Measurements from ENCODE around the gene SNX7. TPM values are rescaled to one million over a fixed set of nuclear protein-coding genes. Genes with fewer than 3 reads are reported as not detected.

SNX7 gene
- total RNA-seq, 6 experiments from 2014 or later: 8.5 to 11.9 (median 9.9) TPM

DNA sequence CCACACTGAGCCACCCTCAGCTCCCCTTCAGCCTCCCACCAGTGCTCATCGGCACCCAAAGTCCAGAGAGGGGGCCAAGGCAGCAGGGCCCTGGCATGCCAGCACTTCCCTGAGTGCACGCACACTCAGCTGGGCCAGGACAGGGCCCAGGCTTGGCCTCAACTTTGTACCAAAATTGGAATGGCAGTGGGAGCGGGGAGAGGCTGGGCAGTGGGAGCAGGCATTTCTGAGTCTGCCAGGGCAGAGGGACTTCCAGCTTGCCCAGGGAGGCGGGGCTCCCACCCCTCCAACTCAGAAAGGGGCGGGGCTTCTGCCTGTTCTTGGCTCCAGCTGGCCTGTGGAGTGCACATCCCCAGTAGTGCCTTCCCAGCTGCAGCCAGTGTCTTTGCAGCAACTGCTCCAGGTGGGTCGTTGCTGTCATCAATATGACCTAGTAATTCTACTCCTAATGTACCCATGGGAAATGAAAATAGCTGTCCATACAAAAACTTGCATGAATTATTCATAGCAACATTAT is 10.3 kb upstream of the SNX7 start:
- H3K27me3 ChIP-seq: no peaks in the 10 kb centered on the region
- no peak for ATAC-seq
- no peak overlapping the region for H3K27ac ChIP-seq
- 63% methylated on average over 1 of the region's 6 CpGs for WGBS (ENCODE audit: insufficient coverage, low coverage, low lambda C conversion rate, missing lambda C conversion rate)
- no peaks in the 10 kb centered on the region for H3K36me3 ChIP-seq
- no peaks in the 10 kb centered on the region for H3K4me1 ChIP-seq
- H3K9me3 ChIP-seq: no peaks in the 10 kb centered on the region
- no peak overlapping the region for H3K4me3 ChIP-seq
- intact Hi-C loops (cut with DNase I): no loop called here
- TF ChIP-seq, protein P1, sequence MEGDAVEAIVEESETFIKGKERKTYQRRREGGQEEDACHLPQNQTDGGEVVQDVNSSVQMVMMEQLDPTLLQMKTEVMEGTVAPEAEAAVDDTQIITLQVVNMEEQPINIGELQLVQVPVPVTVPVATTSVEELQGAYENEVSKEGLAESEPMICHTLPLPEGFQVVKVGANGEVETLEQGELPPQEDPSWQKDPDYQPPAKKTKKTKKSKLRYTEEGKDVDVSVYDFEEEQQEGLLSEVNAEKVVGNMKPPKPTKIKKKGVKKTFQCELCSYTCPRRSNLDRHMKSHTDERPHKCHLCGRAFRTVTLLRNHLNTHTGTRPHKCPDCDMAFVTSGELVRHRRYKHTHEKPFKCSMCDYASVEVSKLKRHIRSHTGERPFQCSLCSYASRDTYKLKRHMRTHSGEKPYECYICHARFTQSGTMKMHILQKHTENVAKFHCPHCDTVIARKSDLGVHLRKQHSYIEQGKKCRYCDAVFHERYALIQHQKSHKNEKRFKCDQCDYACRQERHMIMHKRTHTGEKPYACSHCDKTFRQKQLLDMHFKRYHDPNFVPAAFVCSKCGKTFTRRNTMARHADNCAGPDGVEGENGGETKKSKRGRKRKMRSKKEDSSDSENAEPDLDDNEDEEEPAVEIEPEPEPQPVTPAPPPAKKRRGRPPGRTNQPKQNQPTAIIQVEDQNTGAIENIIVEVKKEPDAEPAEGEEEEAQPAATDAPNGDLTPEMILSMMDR (IDR thresholded peaks at IDR 0.05): no peak
- TF ChIP-seq POLR2A (IDR thresholded peaks at IDR 0.05): no peak
- DNase-seq: no peak

DNA sequence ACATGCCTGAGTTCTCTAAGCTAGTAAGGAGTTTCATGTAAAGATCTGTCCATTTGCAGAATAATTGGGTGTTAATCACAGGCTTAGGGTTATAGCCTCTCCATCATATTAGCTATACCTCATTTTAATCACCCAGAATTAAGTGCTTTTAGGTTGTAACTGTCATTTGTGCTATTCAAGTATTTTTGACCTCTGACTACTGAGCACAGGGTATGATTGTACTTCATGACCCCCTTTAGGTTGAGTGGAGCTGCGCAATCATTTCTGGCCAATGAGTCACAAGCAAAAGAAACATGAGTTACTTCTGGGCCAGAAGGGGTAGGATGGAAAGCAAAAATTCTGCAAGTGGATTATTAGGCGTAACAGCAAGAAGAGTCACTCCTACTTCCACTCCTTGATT is 8.4 kb upstream of the SNX7 start:
- H3K4me1 ChIP-seq: no peaks in the 10 kb centered on the region
- TF ChIP-seq, protein P1 (IDR thresholded peaks at IDR 0.05): no peak
- no peak for TF ChIP-seq POLR2A (IDR thresholded peaks at IDR 0.05)
- DNase-seq (no peak), ATAC-seq (no peak)
- no peak overlapping the region for H3K4me3 ChIP-seq
- WGBS (ENCODE audit: insufficient coverage, low coverage, low lambda C conversion rate, missing lambda C conversion rate): 90% methylated on average over 2 of the region's 2 CpGs
- no peaks in the 10 kb centered on the region for H3K36me3 ChIP-seq
- H3K27me3 ChIP-seq: no peaks in the 10 kb centered on the region
- intact Hi-C loops (cut with DNase I): no loop called here
- H3K9me3 ChIP-seq: no peaks in the 10 kb centered on the region
- H3K27ac ChIP-seq: no peak overlapping the region

DNA sequence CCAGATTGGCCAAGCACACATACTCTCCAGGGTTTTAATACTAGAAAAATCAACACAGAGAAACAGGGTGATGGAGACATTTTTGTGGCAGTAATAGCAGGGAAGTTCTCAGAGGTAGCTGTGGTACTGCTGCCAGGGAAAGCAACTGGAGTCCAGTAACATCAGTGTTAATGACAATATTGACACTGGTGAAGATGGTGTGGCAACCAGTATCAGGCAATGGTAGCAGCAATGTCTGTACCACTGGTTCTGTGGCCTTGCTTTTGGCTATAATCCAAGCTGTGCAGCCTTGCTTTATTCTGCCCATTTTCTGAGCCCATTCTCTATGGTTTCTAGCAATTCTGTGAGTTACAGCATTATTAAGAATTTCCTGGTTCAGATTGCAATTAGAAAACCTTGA is 1.6 kb upstream of the SNX7 start:
- H3K27me3 ChIP-seq: no peaks in the 10 kb centered on the region
- no peaks in the 10 kb centered on the region for H3K36me3 ChIP-seq
- no peaks in the 10 kb centered on the region for H3K9me3 ChIP-seq
- peaks cover 0 to 10% (median 0%) of the 10 kb centered on the region in 4 donors for H3K4me1 ChIP-seq
- intact Hi-C loops (cut with DNase I): no loop called here
- ATAC-seq (no peak), DNase-seq (no peak)
- H3K27ac ChIP-seq: no peak overlapping the region
- no peak for TF ChIP-seq POLR2A (IDR thresholded peaks at IDR 0.05)
- TF ChIP-seq, protein P1 (IDR thresholded peaks at IDR 0.05): no peak
- no peak overlapping the region for H3K4me3 ChIP-seq

DNA sequence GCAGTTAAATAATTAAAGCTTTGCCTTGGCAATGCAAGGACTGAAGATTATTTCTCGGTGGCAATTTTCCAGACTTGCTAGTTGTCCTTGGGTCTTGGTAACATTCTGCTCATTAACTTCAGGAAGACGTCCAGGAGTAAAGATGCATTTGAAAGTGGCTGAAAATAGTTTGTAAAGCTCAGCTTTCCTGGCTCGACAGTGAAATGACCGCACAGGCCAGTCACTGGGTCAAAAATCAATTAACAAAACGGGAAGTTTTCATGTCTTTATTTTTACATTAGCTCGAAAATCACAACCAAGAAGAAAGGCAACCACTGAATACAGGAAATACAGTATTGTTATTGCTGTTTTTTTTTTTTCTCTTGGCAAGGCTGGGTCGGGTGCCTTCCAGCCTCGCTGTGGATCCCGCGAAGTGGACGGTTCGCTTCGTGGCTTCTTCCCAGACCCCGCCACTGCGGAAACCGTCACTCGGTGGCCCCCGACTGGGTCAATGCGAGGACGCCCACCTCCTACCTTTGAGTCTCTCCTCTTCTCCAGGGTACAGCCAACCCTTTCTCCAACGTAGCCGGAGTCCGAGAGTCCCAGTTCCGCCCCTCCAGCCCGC is 479 bp upstream of the SNX7 start:
- H3K27me3 ChIP-seq: no peaks in the 10 kb centered on the region
- 3% methylated on average over 20 of the region's 25 CpGs for WGBS (ENCODE audit: insufficient coverage, low coverage, low lambda C conversion rate, missing lambda C conversion rate)
- peak overlapping the region; percentile 61 to 80 (median 61) for H3K4me3 ChIP-seq
- H3K36me3 ChIP-seq: no peaks in the 10 kb centered on the region
- intact Hi-C loops (cut with DNase I): no loop called here
- H3K9me3 ChIP-seq: no peaks in the 10 kb centered on the region
- H3K27ac ChIP-seq: peak overlapping the region; percentile 56 to 72 (median 59)
- H3K4me1 ChIP-seq: peaks cover 0 to 10% (median 0%) of the 10 kb centered on the region in 4 donors
- TF ChIP-seq POLR2A (IDR thresholded peaks at IDR 0.05): no peak
- TF ChIP-seq, protein P1 (IDR thresholded peaks at IDR 0.05): no peak
- ATAC-seq: peak; percentile 41 to 53 (median 51)
- DNase-seq: no peak
